ENCODE data around the gene MRPL42.
"Not testable (repeated sequence)": the region's sequence is repeated elsewhere in the genome, so short reads cannot be mapped to it uniquely, and the experiment has no call there.

The MRPL42 gene

DNA sequence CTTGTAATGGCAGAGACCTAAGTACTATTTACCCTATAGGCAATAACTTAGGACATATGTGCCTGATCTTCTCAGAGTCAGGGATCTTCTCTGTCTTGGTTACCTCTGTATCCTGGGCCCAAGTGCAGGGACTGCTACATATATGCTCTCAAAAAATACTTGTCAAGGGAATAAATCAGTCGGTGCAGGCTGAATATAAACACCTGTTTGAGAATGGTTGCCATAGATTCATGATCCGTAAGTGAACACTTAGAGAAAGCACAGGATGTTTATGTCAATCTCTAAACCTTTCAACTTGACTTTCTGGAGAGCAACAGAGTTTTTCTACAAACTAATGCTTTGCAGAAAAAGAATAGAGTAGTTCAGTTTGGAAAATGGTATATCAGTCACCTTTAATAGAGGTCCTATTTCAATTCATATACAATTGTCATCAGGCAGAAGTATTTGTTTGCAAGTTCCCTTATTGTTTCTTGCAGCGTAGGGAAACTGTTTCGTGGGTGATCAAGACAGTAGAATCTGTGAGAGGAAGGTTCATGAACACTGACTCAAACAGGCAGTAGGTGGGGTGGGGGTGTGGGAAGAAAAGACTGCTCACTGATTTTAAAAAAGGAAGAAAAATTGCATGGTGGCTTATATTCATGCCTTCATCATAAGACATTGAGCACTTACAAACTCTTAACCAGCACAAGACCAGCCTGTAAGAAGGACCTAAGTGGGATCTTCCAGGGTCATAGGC is 19.6 kb upstream of the MRPL42 start:
- DNase-seq (ENCODE audit: low read depth in 2 of 2): no peak

DNA sequence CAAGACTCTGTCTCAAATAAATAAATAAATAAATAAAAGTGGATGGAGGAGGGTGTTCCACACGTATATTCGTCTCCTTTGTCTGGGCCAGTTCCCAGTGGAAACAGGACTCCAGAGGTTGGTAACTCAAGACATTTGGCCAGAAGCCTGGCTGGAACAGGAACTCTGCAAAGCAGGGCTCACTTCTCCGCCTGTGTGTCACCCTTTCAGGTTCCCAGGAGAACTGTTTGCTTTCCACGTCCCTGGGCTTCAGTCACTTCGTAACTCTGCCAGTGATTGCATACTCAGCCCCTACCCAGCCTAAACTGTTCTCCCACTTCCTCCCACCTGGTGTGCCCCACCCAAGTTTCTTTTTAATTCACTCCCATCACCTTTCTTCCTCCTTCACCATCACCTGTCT is 18.5 kb upstream of the MRPL42 start:
- no peak for DNase-seq (ENCODE audit: low read depth in 2 of 2)

DNA sequence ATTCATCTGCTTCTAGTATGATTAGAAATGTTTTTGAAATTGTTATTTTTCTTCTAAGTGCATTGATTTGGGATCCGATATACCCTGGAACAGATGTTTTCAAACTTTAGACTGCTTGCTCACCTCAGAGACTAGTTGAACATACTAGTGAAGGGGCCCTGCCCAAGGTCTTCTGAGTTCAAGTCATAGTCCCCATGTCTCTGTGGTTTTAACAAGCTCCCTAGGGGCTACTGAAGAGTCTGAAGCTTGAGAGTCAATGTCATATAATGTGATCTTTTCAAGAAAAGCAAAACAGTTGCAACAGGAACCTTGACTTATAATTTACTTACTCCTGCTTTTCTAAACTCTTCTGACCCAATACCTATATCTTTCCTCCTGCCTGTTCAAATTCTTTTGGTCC is 18.0 kb upstream of the MRPL42 start:
- no peak for DNase-seq (ENCODE audit: low read depth in 2 of 2)

DNA sequence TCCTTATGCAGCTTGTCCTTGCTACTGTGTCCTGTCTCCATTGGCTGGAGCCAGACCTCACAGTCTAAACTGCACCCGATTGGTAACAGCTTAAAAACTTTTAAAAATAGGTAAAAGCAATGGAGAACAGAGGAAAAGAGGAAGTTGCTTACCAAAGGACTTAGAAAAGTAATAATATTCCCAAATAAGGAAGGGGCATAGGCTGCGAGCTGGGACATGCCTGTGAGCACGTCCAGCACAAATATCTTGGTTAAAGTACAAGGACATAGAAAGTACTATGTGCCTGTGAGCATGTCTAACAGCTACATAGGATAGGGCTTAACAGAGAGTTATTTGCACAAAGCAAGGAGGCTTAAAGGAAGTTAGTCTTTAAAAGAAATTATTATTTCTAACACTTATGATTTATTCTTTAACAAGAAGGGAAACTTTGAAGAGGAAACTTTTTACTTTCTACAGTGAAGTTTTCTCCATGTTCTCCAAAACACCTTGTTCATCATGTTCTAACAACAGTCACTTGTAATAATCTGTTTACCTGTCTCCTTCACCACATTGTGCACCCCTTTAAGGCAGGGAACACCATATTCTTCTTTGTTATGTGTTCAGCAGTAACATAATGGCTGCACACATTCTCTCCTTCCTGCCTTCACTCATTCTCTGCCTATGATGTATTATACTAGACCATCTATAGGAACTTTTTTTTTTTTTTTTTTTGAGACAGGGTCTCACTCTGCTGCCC is 15.7 kb upstream of the MRPL42 start:
- no peak for DNase-seq (ENCODE audit: low read depth in 2 of 2)

DNA sequence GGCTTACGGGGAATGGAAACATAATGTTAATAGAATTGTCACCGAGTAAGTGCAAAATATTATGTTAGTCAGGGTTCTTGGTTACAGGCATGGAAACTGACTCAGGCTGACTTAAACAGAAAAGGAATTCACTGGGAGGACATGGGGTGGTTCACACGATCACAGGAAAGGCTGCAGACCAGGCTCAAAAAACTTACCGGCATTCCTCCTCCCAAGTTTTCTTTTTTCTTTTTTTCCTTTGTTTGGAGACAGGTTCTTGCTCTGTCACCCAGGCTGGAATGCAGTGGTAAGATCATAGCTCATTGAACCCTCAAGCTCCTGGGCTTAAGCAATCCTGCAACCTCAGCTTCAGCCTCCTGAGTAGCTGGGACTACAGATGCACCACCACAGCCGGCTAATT is 13.7 kb upstream of the MRPL42 start:
- no peak for DNase-seq (ENCODE audit: low read depth in 2 of 2)

DNA sequence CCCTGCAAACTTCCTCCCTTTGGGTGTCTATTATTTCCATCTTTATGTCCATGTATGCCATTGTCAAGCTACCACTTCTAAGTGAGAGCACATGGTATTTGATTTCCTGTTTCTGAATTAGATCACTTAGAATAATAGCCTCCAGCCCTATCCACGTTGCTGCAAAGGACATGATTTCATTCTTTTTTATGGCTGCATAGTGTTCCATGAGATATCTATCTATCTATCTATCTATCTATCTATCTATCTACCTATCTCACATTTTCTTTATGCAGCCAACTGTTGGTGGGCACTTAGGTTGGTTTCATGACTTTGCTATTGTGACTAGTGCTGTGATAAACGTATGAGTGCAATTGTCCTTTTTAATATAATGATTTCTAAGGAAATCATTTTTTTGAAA is 11.2 kb upstream of the MRPL42 start:
- DNase-seq (ENCODE audit: low read depth in 2 of 2): no peak

DNA sequence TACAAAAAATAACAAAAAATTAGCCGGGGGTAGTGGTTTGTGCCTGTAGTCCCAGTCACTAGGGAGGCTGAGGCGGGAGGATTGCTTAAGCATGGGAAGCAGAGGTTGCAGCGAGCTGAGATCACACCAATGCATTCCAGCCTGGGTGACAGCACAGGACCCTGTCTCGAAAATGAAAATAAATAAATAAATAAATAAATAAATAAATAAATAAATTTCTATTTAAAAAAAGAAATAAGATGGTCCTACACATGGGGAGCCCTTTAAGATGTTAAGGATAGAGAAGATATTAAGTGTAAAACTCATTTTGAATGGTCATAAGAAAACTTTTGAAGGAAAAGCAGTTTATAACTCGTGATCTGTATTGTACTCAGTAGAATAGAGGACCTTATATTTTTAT is 8.2 kb upstream of the MRPL42 start:
- DNase-seq (ENCODE audit: low read depth in 2 of 2): no peak

DNA sequence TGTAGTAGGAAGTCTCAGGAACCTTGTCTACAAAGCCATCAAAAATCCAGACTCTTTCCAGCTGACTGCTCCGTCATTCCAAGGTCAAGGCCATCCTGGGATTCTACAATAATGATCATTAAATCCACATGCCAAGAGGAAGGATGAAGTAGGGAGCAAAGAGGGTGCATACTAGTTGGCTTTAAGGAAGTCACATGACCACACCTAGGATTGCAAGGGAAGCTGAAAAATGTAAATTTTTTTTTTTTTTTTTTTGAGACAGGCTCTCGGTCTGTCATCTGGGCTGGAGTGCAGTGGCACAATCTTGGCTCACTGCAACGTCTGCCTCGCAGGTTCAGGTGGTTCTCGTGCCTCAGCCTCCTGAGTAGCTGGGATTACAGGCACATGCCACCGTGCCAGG is 7.3 kb upstream of the MRPL42 start:
- no peak for DNase-seq (ENCODE audit: low read depth in 2 of 2)

DNA sequence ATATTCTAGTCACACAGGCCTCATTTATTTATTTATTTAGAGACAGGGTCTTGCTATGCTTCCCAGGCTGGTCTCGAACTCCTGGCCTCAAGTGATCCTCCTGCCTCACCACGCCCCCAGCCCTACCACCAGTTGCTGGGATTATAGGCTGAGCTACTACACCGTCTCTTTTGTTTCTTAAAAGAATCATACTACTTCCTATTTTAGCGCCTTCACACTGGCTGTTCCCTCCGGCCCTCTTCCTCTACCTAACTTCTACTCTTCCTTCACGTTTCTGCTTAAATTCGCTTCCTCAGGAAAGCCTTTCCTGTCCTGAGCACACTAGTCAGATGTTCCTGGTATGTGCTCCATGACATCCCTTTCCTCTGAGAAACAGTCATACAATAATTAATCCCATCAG is 6.4 kb upstream of the MRPL42 start:
- DNase-seq (ENCODE audit: low read depth in 2 of 2): no peak

DNA sequence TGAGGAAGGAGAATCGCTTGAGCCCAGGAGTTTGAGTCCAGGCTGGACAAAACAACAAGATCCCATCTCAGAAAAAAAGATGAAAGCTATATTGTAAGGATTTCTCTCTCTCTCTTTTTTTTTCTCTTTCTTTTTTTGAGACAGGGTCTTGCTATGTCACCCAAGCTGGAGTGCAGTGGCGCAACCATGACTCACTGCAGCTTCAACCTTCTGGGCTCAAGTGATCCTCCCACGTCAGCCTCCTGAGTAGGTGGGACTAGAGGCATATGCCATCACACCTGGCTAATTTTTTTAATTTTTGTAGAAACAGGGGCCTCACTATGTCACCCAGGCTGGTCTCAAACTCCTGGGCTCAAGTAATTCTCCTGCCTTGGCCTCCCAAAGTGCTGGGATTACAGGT is 5.8 kb upstream of the MRPL42 start:
- no peak for DNase-seq (ENCODE audit: low read depth in 2 of 2)

DNA sequence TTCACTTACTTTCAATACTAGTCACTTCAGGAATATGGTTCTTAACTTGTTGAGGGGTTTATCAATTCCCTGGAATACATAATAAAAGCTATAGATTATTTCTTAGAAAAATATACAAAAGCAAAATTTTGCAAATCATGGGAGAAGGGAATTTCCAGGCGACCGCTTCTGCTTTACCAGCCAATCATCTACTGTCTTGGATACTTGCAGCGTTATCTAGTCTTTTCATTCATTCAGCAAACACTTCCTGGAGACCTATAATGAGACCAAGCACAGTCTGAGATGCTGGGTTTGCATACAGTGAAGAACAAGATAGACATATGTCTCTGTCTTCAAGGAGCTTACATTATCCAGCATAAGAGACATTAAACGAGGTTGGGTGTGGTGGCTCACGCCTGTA is 1.5 kb upstream of the MRPL42 start:
- DNase-seq (ENCODE audit: low read depth in 2 of 2): no peak

DNA sequence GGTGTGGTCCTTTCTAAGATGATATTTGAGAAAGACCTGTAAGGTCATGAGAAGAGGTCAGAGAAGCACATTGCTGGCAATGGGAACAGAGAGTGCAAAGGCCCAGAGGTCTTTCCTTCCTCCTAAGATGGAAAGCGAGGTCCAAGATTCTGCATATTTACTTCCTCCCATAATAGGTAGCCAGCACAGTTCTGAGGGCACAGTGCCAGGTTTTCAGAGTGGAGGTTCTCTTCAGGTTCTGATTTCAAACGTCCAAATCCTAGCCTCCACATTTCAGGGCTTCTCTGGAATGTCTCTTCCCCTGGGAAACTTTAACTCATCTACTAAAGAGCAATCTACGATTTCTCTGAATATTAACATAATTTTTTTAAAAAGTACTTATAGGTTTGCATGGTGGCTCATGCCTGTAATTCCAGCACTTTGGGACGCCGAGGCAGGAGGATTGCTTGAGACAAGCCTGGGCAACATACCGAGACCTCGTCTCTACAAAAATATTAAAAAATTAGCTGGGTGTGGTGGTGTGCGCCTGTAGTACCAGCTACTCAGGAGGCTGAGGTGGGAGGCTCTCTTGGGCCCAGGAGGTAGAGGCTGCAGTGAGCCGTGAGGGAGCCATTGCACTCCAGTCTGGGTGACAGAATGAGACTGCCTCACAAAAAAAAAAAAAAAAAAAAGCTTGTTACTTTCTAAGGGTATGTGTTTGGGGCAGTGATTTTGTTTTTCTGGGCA is 526 bp upstream of the MRPL42 start:
- DNase-seq (ENCODE audit: low read depth in 2 of 2): no peak

DNA sequence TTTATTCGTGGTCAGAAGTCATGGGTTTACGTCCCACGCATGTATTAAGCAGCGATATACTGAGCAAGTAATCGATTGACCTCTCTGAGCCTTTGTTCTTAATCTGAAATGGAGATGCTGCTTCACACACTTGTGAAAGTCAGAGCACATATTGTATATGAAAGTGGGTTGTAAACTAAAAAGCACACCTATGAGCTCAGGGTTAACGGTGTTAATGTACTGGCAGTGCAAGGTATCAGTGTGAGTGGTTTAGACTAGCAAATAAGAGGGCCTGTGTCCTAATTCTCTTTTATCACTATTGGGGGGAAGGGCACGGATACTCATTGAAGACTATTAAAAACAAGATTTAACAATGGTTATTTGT is 676 bp downstream of the MRPL42 start:
- DNase-seq (ENCODE audit: low read depth in 2 of 2): no peak

DNA sequence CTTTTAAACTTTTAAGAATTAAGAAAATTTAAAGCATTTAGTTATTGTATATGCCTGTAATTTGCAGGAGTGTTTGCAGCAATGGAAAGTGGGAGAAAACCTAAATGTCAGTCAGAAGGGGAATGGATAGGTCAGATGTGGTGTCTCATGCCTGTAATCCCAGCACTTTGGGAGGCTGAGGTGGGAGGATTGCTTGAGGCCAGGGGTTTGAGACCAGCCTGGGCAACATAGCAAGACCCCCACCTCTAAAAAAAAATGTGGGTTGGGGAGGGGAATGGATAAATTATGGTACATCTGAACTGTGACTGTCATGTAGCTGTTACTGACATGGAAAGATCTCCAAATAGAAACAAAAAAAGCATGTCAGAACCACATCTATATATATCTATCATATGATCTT is 2.1 kb downstream of the MRPL42 start:
- no peak for DNase-seq (ENCODE audit: low read depth in 2 of 2)

DNA sequence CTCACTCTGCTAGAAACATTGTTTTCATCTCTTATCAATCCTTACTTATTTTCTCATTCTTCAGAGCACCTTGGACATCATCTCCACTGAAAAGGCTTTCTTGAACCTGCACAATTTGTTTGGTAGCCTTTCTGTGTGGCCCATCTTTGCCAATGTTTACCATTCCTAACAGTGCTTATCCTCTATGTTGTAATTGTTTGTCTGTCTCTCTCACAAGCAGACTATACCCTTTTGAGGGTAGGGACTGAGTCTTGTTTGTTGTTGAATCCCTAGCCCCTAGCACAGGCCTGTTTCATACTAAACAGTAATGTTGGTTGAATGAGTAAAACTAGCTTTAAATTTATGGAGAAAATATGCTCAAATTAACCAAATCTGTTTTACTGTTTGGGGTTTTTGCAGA is 9.2 kb downstream of the MRPL42 start:
- DNase-seq (ENCODE audit: low read depth in 2 of 2): no peak

DNA sequence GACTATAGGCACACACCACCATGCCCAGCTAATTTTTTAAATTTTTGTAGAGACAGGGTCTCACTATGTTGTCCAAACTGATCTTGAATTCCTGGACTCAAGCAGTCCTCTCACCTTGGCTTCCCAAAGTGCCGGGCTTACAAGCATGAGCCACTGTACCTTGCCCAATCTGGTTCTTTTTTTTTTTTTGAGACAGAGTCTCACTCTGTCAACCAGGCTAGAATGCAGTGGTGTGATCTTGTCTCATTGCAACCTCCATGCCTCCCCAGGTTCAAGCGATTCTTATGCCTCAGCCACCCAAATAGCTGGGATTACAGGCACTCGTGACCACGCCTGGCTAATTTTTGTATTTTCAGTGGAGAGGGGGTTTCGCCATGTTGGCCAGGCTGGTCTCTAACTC is 15.4 kb downstream of the MRPL42 start:
- no peak for DNase-seq (ENCODE audit: low read depth in 2 of 2)

DNA sequence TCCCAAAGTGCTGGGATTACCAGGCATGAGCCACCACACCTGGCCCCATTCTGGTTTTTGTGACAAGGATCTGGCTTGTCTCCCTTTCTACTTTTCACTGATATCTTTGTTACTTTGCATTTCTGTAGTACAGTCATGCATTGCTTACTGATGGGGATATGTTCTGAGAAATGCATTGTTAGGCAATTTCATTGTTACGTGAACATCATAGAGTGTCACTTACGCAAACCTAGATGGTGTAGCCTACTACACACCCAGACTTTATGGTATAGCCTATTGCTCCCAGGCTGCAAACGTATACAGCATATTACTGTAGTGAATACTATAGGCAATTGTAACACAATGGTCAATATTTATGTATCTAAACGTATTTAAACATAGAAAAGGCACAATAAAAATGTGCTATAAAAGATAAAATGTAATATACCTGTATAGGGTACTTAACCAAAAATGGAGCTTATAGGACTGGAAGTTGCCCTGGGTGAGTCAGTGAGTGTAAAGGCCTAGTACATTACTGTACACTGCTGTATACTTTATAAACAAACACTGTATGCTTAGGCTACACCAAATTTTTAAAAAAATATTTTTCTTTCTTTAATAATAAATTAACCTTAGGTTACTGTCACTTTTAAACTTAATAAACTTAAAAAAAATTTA is 16.0 kb downstream of the MRPL42 start:
- DNase-seq (ENCODE audit: low read depth in 2 of 2): no peak

DNA sequence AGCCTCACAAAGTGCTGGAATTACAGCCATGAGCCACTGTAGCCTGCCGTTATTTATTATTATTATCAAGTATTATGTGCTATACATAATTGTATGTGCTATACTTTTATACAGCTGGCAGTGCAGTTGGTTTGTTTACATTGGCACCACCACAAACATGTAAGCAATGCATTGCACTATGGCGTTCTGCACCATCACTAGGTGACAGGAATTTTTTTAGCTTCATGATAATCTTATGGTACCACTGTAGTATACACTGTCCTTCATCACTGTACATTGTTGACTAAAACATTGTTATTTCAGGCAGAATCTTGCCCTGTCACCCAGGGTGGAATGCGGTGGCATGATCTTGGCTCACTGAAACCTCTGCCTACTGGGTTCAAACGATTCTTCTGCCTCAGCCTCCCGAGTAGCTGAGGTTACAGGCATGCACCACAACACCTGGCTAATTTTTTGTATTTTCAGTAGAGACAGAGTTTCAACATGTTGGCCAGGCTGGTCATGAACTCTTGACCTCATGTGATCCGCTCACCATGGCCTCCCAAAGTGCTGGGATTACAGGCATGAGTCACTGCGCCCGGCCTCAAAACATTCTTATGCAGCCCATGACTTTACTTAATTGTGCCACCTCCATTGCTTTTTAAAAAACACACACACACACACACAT is 17.1 kb downstream of the MRPL42 start:
- no peak for DNase-seq (ENCODE audit: low read depth in 2 of 2)

DNA sequence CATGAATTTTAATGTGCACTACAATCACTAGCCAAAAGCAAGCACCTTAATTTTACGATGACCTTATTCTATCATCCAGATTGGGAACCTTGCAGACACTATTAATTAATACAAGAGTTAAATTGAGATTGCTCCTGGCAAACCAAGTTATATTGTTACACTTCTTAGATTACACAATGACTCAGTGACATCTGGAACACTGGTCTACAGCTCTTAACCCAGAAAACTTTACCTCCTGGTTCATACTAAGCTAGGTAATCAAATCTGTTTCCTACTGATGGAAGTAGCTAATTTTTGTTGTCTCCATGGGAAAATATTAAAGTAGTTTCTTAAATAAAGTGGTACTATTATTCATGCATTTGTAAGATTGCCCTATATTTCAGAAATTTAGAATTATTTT is 25.5 kb downstream of the MRPL42 start:
- DNase-seq (ENCODE audit: low read depth in 2 of 2): not testable (repeated sequence)

DNA sequence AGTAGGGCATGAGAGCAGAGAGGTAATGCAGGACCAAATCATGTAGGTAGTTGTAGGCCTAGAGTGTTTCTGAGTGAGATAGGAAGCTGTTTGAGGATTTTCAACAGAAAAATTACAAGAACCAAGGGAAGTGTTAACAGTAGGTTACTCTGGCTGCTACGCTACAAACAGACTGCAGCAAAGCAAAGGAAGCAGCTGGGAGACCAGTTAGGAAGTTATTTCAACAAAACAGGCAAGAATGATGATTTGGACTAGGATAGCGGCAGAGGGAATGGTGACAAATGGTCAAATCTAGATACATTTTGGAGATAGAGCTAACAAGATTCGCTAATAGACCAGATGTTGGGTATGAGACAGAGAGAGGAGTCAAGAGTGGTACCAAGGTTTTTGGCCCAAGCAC is 26.8 kb downstream of the MRPL42 start:
- no peak for DNase-seq (ENCODE audit: low read depth in 2 of 2)

DNA sequence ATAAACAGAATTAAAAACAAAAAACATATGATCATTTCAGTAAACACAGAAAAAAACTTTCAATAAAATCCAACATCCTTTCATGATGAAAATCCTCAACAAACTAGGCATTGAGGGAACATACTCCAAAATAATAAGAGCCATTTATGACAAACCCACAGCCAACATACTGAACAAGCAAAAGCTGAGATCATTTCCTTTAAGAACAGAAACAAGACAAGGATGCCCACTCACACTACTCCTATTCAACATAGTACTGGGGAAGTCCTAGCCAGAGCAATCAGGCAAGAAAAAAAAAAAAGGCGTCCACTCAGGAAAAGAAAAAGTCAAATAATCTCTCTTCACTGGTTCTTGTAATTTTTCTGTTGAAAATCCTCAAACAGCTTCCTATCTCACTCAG is 30.1 kb downstream of the MRPL42 start:
- no peak for DNase-seq (ENCODE audit: low read depth in 2 of 2)

DNA sequence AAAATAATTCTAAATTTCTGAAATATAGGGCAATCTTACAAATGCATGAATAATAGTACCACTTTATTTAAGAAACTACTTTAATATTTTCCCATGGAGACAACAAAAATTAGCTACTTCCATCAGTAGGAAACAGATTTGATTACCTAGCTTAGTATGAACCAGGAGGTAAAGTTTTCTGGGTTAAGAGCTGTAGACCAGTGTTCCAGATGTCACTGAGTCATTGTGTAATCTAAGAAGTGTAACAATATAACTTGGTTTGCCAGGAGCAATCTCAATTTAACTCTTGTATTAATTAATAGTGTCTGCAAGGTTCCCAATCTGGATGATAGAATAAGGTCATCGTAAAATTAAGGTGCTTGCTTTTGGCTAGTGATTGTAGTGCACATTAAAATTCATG is 31.5 kb downstream of the MRPL42 start:
- not testable (repeated sequence) for DNase-seq (ENCODE audit: low read depth in 2 of 2)

Measured in fibroblast of skin of left quadriceps (primary cell).